ENCODE results near the gene LPAR1. TPM values are rescaled to one million over a fixed set of nuclear protein-coding genes. Genes with fewer than 3 reads are reported as not detected.

LPAR1 gene
- total and polyA plus RNA-seq, 2 of the 8 experiments (the other 6 are each of a cell fraction or from before 2014, with no cell fraction given), result 3.4 to 5.1 TPM

- ChIA-PET CTCF (ENCODE audit: partially characterized antibody) (interaction anchor here (1.0 kb wide), 1 partner anchor 251 kb away, joined by 3 read pairs; no protein-coding TSS in a partner anchor), POLR2A (ENCODE audit: partially characterized antibody) (no interaction called here)
- no peak overlapping the region for H4K91ac ChIP-seq (replicated peaks; ENCODE audit: insufficient read length, low read length)
- H2BK120ac ChIP-seq (replicated peaks; ENCODE audit: low read depth, low read length), result no peak overlapping the region
- H3K27ac ChIP-seq (ENCODE audit: low read depth, low read length), result no peak overlapping the region
- H4K8ac ChIP-seq (ENCODE audit: extremely low read depth, insufficient read depth, low read length), result no peak overlapping the region
- no peak overlapping the region for H3K4me3 ChIP-seq (ENCODE audit: extremely low read depth in 1 of 4, insufficient read depth in 2 of 4, low read depth in 3 of 4, low read length in 4 of 4)
- WGBS, 2 experiments (ENCODE audit: extremely low coverage in 1 of 2, insufficient coverage in 1 of 2, insufficient read length in 1 of 2, insufficient replicate concordance in 2 of 2, low coverage in 1 of 2, low lambda C conversion rate in 2 of 2, missing lambda C conversion rate in 1 of 2), result 100% methylated on average over 1 of the region's 1 CpG; no CpG with 5 or more reads in 1 of the 2 experiments
- H2BK15ac ChIP-seq (ENCODE audit: low read length), result no peak overlapping the region
- H2BK20ac ChIP-seq (ENCODE audit: low read length), result no peak overlapping the region
- FAIRE-seq, result no peak
- H2AFZ ChIP-seq (ENCODE audit: low read length), result no peak overlapping the region
- H3K4me1 ChIP-seq (replicated peaks in 1 of 4; ENCODE audit: control insufficient read depth in 3 of 4, insufficient read depth in 4 of 4, low read length in 3 of 4), result no peaks in the 10 kb centered on the region
- no peak overlapping the region for H3K56ac ChIP-seq (replicated peaks; ENCODE audit: insufficient read length, low read depth, low read length)
- no peak for DNase-seq (ENCODE audit: low read depth in 1 of 2, low spot score in 2 of 2)
- H3K9me3 ChIP-seq (ENCODE audit: insufficient read depth in 2 of 2, low read depth in 1 of 2, low read length in 1 of 2), result no peaks in the 10 kb centered on the region
- no peak overlapping the region for H3K4ac ChIP-seq (replicated peaks; ENCODE audit: insufficient read length, low read depth, low read length)
- peaks cover 1% of the 10 kb centered on the region; the same call in 1 of the 2 replicates for H3K23me2 ChIP-seq (ENCODE audit: low read depth, low read length)
- no peak overlapping the region for H3K9ac ChIP-seq (replicated peaks in 1 of 4; ENCODE audit: extremely low read depth in 1 of 4, low read depth in 3 of 4, low read length in 3 of 4)
- no peaks in the 10 kb centered on the region for H3K79me1 ChIP-seq (ENCODE audit: low read depth, low read length)
- no peaks in the 10 kb centered on the region; a peak in 1 of 8 replicates for H3K36me3 ChIP-seq (ENCODE audit: control insufficient read depth in 2 of 4, insufficient read depth in 4 of 4, low read length in 3 of 4)
- no peak overlapping the region for H2AK5ac ChIP-seq (ENCODE audit: low read depth, low read length)
- H2BK5ac ChIP-seq (ENCODE audit: low read depth, low read length), result no peak overlapping the region
- no peak overlapping the region for H3K18ac ChIP-seq (ENCODE audit: extremely low read depth, low read length)
- no peak overlapping the region for H2BK12ac ChIP-seq (ENCODE audit: low read depth, low read length)
- H4K20me1 ChIP-seq (replicated peaks in 1 of 2; ENCODE audit: control insufficient read depth in 1 of 2, insufficient read depth in 2 of 2, low read length in 2 of 2), result no peaks in the 10 kb centered on the region
- H3K4me2 ChIP-seq (ENCODE audit: insufficient read depth in 1 of 2, low read depth in 2 of 2, low read length in 2 of 2), result no peak overlapping the region
- H3K27me3 ChIP-seq (replicated peaks in 1 of 4; ENCODE audit: control insufficient read depth in 3 of 4, extremely low read depth in 1 of 4, insufficient read depth in 3 of 4, low read length in 3 of 4), result no peaks in the 10 kb centered on the region
- no peak overlapping the region for H3K23ac ChIP-seq (ENCODE audit: insufficient read length)
- H3K14ac ChIP-seq (ENCODE audit: insufficient read length), result no peak overlapping the region
- no peaks in the 10 kb centered on the region for H3K79me2 ChIP-seq (ENCODE audit: control insufficient read depth in 1 of 2, insufficient read depth in 2 of 2, low read length in 2 of 2)
- no peak overlapping the region for H4K5ac ChIP-seq (ENCODE audit: insufficient read length, low read depth, low read length)
- TF ChIP-seq EGR1 (IDR thresholded peaks at IDR 0.05; ENCODE audit: borderline replicate concordance, low read depth, low read length), result no peak
- no peak for TF ChIP-seq TAF7 (optimal IDR thresholded peaks at IDR 0.05; ENCODE audit: borderline replicate concordance, low read depth, low read length)
- TF ChIP-seq RXRA (IDR thresholded peaks at IDR 0.05; ENCODE audit: insufficient read depth, low read depth, low read length), result no peak
Measured at GRCh38 chr9:110939573-110939972, 98.7 kb downstream of the LPAR1 start.
